HK-2 (cell line): ENCODE data around the gene AP5S1.
"Not testable (repeated sequence)": the region's sequence is repeated elsewhere in the genome, so short reads cannot be mapped to it uniquely, and the experiment has no call there.

Experiments
- DNase-seq: peaks from one replicate; pipeline ENCODE4 v3.0.0-alpha.2; 2018; ENCODE audit not compliant: unreplicated experiment

The AP5S1 gene

GRCh38 chr20:3820048-3820900, at the start of gene AP5S1:
AP5S1 (plus strand) TSS chr20:3820547; CDS start chr20:3822118, 1,571 bp downstream.
- peak; percentile 99 for DNase-seq

GRCh38 chr20:3771552-3772058, 48.7 kb upstream of the AP5S1 start:
- DNase-seq: no peak

- no peak for DNase-seq
These were observed 44.8 kb upstream of the AP5S1 start for GRCh38 chr20:3775457-3776108.

GRCh38 chr20:3777381-3777715, 43.0 kb upstream of the AP5S1 start:
- DNase-seq: no peak

GRCh38 chr20:3777716-3778629, 42.4 kb upstream of the AP5S1 start:
- peak; percentile 63 for DNase-seq

- DNase-seq: no peak
These were observed 41.4 kb upstream of the AP5S1 start for GRCh38 chr20:3778976-3779375.

GRCh38 chr20:3781153-3781910, 39.0 kb upstream of the AP5S1 start, which contains the start of gene SPEF1:
SPEF1 (minus strand) TSS chr20:3781448; CDS start chr20:3781287, 161 bp downstream.
- peak; percentile 85 for DNase-seq

GRCh38 chr20:3782597-3782996, 37.8 kb upstream of the AP5S1 start:
- DNase-seq: no peak

GRCh38 chr20:3783068-3783489, 37.3 kb upstream of the AP5S1 start:
- DNase-seq: no peak

GRCh38 chr20:3783511-3784195, 36.7 kb upstream of the AP5S1 start:
- no peak for DNase-seq

- no peak for DNase-seq
These were observed 36.0 kb upstream of the AP5S1 start for GRCh38 chr20:3784216-3784853.

- no peak for DNase-seq
These were observed 35.5 kb upstream of the AP5S1 start for GRCh38 chr20:3784863-3785239.

- no peak for DNase-seq
These were observed 34.9 kb upstream of the AP5S1 start for GRCh38 chr20:3785240-3786125.

GRCh38 chr20:3786126-3786484, 34.2 kb upstream of the AP5S1 start:
- DNase-seq: peak; percentile 67

- peak; percentile 92 for DNase-seq
These were observed 33.6 kb upstream of the AP5S1 start, which contains the start of gene CENPB for GRCh38 chr20:3786665-3787323. CENPB (minus strand) TSS chr20:3786740; CDS start chr20:3786483, 257 bp downstream.

- DNase-seq: no peak
These were observed 32.9 kb upstream of the AP5S1 start for GRCh38 chr20:3787324-3788014.

- DNase-seq: no peak
These were observed 31.6 kb upstream of the AP5S1 start for GRCh38 chr20:3788685-3789155.

- DNase-seq: not testable (repeated sequence)
These were observed 31.1 kb upstream of the AP5S1 start for GRCh38 chr20:3789201-3789600.
